DMS 273 (cell line): ENCODE results near the gene RHCE.
A peak's percentile ranks its signal among the peaks of the same experiment; 100 is the strongest.
"Not testable (repeated sequence)": the region's sequence is repeated elsewhere in the genome, so short reads cannot be mapped to it uniquely, and the experiment has no call there.

Experiments used
- DNase-seq: peaks from one replicate; lab custom pipeline; 2025; ENCODE audit not compliant: unreplicated experiment; lab: John Stamatoyannopoulos, UW

The RHCE gene

DNA sequence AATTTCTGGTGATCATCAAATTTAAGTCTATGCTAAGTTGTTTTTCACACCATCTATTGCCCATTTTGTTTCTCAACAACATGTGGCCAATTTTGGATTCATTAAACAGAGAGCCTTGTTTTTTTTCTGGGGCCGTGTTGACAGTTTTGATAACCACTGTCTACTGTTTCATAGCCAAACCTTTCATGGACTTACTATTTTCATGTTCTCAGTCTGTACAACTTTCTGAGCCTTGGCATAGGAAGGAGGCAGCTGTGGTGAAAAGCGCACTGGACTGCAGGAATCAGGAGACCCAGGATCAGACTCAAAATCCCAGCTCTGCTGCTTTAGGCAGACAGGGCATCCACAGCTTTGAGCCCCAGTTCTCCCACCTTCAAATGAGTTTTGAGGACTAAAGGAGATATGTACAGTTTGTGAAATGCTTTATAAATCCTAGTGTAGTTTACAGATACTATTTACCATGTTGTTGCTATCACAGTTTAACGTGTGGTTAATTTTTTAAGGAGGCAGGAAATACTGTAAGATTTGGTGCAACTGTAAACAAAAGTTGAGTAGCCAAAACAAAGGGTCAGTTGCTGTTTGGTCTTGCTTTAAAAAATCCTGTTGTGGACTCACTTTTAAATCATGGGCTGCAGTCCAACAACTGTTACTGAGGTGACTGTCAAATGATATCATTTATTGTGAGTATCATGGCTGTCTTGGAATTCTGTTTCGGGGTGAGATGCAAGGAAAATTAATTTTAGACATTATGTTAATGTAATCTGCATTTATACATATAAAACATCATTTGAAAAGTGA, 13.0 kb upstream of the RHCE start:
- peak; percentile 45 for DNase-seq

DNA sequence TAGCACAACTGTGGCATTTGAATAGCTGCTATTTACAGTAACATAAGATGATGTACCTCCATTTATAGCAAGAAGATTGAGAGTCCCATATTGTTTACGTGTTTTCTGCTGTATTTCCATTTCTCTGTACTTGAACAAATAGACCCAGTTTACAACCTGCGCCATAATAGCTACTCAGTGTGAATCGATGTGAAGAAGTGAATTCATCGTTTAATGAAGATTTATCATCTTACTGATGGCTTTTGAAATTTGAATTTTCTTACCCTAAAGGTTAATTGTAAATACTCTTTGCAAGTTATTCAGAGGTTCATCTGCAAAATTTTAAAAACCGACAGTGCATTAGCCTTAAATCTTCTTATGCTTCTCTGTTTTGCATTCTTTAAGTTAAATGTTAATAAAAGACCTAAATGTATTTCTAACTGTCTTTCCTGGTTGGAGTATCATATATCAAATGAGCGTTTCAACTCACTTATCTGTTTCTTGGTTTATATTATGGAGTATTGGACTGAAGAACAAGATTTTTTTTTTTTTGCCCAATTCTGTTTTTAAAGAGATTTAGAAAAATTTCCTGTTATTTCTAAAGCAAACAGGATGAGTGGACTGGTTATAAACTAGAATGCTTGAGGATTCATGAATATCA, 12.2 kb upstream of the RHCE start:
- no peak for DNase-seq

DNA sequence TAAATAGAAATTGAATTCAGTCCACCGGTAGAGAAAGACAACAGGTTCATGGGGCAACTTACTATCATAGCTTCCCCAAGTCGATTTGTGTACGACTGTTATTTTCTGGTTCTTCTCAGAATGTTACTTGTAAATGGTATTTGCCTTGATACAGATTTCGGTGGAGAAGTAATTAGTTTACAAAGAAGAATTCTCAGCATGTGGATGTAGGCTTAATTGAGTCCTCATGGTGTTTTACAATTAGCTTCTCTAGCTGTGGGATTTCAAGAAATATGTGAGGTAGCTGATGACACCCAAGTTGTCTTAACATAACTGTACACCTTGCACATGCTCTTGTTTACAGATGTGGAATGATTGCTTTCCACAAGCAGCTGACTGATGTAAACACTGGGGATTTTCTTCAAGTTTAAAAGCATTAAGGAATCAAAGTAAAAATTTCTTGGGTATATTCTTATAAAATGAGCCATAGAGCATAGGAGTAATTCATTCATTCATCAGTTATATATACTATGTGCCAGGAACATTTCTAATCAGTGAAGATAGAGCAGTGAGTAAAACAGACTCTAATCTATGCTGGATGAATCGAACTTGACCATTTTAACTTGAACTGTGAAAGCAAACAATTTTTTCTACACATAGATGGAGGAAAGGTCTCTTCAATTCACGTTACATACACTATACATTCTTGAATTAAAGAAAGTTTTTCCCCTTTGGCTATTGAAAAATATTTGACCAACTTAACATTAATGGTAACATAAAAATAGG, 11.5 kb upstream of the RHCE start:
- peak; percentile 55 for DNase-seq

DNA sequence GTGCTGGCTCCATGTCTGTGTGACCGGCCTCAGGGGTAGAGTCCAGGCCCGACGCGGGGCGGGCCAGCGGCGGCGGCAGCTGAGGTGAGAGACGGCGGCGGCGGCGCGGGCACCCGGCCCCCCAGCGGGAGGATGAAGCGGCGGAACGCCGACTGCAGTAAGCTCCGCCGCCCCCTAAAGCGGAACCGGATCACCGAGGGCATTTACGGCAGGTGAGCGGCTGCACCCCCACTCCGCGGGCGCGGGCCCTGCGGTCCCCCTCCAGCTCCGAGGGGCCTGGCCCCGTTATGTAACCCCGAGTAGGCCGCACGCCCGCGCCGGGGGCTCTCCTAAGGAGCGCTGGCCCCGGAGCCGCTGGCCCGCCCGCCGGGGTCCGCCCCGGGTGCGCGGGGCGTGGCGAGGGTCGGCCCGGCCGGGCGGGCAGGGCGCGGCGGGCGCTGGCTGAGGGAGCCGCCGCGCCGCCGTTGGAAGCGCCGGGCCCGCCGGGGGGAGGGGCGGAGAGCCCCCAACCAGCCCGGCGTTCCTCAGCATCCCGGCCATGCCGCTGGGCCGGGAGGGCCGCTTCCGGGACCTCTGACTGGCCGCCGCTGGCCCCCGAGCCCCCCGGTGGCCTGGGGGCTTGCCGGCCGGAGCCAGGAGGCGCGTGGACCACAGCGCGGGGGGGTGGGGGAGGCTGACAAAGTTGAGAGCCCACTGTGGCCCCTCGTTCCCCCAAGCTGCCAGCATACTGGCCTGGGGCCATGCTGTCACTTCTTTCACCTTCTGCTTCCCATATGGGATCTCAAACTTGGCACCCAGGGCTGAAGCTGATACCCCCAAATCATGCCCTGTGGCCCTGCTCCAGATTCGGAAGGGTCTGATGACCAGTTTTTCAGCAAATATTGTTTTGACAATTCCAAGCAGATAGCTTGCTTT, 10.6 kb upstream of the RHCE start:
- peak; percentile 82 for DNase-seq

DNA sequence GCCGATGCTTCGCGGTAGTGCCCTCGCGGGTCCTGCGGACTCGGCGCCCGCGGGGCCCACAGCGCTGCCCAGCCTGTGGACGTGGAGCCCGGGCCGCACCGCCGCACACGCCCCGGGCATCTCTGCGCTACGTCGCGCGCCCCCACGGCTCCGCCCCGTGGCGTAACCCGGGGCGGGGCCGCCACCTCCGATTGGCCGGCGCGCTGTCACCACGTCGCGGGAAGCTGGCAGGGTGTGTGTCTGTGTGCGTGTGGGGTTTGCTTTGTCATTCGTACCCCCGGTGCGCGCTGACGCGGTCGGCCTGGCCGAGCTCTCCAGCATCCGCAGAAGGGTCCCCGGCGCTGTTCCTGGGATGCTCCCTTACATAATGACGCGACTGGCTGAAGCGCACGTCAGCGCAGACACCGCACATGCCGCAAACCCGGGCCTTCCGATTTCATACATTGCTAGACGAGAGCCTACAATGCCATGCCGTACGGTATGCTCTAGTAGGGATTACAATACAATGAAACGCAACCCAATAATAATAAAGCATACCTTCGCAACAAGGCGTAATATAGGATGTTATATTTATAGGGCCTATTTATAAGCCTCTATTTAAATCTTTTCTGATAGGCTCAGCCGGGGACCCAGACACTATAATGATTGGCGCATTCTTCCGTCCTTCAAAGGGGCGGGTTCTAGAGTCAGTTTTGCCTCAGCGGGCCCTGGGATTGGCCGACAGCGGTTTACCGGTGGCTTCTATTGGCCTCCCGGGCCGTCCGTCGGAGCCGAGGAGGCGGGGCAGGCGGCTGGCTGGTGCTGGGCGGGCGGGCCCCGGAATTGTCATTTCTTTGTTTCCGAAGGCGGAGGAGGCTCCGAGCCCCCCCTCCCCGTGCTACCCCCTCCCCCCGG, 9.7 kb upstream of the RHCE start, which contains the start of gene MACO1:
Gene MACO1 (plus strand): TSS at position 825 of the 894 bp plus-strand sequence. CDS start 202 bp downstream, outside the sequence.
- DNase-seq, result peak; percentile 98

DNA sequence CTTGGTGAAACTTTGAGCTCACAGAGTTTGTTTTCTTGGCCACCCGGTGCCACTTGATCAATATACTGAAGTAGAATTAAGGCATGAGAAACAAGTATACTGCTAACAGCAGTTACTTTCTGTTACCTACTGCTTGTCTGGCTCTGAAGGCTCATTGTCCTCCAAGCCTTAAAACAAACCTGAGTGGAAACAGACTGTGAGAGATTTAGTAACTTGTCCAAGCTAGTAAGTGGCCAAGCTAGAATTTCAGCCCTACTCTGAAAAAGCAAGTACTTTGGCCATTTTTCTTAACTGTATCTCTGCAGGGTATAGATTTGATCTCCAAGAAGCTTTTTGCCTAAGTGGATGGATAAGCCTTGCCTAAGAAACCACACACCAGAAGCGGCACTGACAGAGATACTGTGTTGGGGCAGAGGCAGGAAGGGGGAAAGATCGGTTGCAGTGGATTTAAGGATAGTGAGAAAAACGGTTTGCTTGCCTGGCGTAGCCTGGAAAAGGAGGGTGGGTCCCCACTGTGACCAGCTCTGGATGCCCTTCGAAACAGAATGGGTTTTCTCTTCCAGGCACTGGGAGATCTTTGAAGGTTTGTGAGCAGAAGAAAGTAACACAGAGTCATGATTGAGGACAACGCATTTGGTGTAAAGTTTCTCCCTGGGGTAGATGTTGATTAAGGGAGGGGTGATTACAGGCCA, 8.0 kb upstream of the RHCE start:
- no peak for DNase-seq

DNA sequence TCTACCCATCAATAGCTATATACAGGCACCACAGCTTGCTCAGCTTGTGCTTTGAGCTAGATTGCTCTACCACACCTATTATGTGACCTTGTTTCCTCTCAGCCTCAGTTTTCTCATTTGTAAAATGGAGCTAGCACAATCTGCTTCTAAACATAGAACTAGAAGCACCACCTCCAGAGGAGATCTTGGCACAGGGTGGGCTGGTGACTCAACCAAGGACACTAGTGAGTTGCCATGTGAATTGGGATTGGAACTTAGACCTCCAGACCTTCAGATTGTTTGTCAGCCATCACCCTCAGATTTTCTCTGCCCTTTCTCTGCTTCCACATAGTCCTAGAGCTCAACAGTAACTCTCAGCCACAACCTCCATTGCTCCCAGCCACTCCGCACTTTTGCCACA, 7.1 kb upstream of the RHCE start:
- DNase-seq, result no peak

DNA sequence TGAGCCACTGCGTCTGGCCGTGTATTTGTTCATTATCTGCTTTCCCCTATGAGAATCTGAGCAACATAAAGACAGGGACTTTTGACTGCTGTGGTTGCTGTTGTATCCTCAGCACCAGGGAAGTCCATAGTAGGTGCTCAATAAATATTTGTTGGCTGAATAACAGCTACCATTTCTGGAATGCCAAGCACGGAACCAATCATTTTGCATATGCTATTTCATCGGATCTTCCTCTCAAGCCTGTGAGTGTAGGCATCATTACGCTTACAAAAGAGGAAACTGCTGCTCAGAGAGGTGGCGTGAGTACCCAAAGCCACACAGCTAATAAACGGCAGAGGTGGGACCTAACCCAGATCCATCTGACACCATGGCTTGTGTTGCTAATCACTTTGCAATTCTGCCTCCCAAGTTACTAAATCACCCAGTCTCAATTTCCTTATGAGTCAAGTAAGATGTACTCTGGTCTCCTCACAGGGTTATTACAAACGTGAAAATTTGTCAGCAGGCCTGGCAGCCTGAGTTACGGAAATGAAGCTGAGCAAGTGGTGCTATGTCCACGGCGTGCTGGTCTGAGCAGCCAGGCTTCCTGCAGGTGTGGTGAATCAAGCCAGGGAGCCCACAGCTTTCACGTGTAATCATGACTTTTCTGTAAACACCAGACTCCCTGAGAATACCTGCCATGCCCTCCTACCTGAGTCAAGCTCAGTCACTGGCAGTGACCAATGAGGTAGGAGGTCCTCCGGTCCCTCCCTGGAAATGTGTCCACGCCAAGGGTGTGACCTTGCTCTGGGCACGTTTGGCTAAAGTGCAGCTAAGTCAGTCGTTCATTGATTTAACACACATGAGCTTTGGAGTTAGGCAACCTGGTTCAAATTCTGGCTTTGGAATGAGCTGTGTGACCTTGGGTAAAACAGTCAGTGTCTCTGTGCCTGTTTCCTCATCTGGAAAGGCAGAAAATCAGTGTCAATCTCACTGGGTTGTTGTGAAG, 4.8 kb upstream of the RHCE start:
- DNase-seq, result no peak

DNA sequence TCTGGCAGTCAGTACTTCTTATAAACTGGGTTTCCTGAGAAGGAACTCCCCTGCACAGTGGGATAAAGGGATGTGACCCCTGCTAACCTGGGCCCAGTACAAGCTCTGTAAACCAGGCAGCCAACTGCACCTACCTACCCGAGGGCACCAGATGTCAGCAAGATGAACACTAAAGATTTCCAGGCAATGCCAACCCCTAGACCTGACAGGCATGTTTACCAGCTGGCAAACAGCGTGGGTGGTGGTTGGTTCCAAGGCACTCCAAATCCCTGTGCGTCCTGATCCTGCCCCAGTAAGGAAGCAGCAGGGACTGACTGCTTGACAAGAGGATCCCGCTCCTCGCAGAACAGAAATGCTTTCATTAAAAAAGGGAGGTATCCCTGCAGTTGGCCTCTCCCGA, 2.6 kb upstream of the RHCE start:
- peak; percentile 92 for DNase-seq

DNA sequence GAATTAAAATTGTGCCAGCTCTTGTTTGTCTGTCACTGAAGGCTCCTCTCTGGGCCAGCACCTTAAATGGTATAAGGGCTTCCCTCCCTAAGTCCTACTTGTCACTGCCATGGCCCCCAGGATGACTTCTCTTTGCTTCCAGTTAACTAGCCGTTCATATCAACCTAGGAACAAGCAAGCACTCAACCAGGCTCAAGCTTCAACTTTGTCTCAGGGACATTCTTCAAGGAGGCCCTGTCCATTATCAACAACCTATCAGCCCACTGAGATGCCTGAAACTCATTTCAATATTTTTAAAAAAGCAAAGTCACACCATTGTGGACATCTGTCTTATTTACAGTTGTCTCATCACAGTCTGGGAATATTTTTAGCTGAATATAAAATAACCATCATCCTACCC, 1.3 kb downstream of the RHCE start:
- DNase-seq, result not testable (repeated sequence)

DNA sequence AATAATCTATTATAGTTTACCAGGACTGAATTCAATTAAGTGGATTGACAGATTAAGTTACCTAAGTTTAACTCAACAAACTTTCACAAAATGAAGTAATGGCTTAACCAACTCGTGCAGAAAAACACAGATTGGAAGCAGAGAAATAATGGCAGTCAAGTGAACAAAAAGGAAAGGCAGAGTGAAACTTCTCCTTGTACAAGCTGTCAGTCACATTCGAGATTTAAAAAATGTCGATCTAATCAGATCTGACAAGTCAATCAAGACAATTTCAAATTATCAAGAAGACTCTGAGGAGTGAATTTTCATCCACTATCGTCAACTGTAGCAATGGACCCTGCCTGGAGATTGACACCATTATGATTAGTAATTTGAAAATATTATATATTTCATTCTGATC, 3.3 kb downstream of the RHCE start:
- not testable (repeated sequence) for DNase-seq

DNA sequence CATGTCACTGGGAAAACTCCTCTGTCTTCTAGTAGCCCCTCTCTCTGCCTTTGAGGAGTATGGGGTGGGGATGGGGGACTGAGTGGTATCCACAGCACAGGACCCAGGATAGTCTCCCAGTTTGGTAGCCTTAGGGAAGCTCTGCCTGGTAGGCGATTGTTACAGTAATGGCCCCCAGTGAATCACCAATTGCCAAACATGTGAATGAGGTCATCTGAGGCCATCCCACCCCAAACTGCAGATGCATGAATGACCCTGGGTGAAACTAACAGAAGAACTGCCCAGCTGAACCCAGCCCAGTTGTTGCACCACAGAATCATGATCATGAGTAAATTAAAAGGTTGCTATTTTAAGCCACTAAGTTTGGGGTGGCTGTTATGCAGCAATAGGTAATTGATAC, 6.0 kb downstream of the RHCE start:
- DNase-seq, result not testable (repeated sequence)

DNA sequence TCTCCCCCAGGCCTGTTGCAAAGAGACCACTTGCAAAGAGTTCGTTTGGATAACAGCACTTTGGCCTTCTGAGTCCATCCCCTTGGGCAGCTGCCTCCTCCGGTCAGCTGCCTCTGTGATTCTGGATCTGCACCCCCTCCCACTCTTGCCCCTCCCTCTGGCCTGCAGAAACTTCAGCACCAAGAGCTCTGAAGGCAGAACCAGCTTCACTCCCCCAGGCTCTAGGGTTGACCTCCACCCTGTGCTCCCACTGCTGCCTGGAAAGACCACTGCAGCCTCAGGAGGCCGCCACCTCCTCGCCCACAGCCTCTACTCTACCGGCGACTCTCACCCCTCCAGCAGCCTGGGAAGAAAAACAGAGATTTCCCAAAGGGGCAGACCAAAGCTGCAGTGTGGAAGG, 6.5 kb downstream of the RHCE start:
- DNase-seq, result not testable (repeated sequence)

DNA sequence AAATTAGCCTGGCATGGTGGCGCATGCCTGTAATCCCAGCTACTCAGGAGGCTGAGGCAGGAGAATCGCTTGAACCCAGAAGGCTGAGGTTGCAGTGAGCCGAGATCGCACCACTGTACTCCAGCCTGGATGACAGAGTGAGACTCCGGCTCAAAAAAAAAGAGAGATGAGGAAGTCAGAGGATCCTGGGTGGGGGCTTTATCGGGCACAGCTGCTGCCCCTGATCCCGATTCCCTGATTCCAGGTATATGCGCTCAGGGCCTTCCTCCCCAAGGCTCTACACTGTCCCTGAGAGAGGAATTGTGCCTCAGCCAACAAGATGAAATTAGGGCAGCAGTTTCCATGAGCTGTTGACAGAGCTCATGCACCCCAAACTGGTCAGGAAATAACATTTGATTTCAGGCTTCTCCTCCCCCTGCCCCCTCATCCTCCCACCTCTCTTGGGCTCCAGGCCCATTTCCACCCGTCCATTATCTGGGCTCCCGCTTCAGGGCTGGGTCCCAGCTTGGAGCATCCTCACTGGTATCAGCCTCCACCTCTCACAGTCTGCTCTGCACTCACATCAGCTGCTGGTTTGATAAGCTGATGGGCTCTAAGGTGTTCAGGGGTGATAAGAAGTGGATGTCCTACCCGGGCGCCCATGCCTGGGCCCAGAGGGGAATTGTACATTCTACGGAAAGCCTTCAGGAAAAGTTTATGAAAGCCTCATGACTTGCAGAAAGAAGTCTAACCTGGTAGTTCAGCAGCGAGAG, 7.6 kb downstream of the RHCE start:
- not testable (repeated sequence) for DNase-seq

DNA sequence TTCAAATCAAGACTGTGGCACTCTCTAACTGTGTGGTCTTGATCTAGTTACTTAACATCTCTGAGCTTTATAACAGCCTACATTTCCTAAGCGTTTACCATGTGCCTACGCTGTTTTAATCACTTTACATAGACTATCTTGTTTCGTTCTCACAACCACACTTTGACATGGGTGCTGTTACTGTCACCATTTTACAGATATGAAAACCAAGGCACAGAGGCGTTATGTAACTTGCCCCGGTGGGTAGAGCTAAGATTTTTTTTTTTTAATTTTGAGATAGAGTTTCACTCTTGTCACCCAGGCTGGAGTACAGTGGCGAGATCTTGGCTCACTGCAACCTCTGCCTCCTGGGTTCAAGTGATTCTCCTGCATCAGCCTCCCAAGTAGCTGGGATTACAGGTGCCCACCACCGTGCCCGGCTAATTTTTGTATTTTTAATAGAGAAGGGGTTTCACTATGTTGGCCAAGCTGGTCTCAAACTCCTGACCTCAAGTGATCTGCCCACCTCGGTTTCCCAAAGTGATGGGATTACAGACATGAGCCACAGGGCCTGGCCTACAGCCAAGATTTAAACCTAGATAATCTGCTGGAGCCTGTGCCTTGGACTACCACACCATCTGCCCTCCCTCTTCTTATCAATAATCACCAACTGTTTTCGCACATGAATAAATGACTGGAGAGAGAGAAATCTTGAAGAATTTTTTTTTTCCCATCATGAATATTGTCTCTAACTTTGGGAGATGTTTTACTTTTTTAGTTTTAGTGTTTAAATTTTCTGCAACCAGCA, 10.8 kb downstream of the RHCE start:
- peak; percentile 73 for DNase-seq

DNA sequence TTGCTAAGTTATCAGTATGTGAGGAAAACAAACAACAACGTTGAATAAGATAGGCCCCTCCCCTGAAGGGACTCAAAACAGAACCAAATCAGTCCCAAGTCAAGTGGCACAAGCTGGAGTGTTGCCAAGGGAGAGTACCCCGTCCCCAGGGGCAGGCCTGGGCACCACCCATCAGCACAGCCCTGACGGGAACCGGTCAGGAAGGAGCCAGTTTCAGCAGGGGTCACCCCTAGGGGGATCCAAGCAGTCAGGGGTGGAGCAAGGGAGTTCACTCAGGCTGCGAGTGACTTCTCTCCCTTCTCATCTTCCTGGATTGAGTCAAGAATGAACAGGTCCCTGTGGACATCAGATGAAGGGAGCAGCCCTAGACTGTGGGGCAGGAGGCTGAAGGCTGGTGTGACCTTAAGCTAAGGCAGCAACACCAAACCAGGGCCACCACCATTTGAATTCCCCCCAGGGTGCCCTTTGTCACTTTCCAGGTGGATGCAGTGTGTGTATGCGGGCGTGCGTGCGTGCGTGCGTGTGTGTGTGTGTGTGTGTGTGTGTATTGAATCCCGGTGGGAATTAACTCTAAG, 14.8 kb downstream of the RHCE start:
- not testable (repeated sequence) for DNase-seq
